HG03558 (cell line): ENCODE measurements around the gene CLEC9A.
"Not testable (repeated sequence)": the region's sequence is repeated elsewhere in the genome, so short reads cannot be mapped to it uniquely, and the experiment has no call there.

Experiments
- ATAC-seq: cut with Tn5 transposase; IDR thresholded peaks from one replicate; pipeline ENCODE4 v1.9.1; 2021; ENCODE audit warnings: moderate number of reproducible peaks; ENCODE audit not compliant: unreplicated experiment; ENCODE audit errors: extremely low read depth

Gene CLEC9A

GRCh38 chr12:10030446-10030845, at the start of gene CLEC9A:
TSS of gene CLEC9A (plus strand) at chr12:10030682. CDS start at chr12:10052688, 22,006 bp downstream.
- no peak for ATAC-seq

- no peak for ATAC-seq
These were observed 38.6 kb upstream of the CLEC9A start for GRCh38 chr12:9991876-9992275.

GRCh38 chr12:9992296-9992695, 38.2 kb upstream of the CLEC9A start:
- ATAC-seq, result no peak

GRCh38 chr12:9999016-9999415, 31.5 kb upstream of the CLEC9A start, which contains the start of gene CLEC1B:
TSS of gene CLEC1B (minus strand) at chr12:9999121. CDS start at chr12:9999100, 21 bp downstream.
- no peak for ATAC-seq

GRCh38 chr12:10001171-10001776, 29.2 kb upstream of the CLEC9A start:
- no peak for ATAC-seq

- no peak for ATAC-seq
These were observed 17.7 kb upstream of the CLEC9A start for GRCh38 chr12:10012630-10013330.

- ATAC-seq, result no peak
These were observed 15.0 kb upstream of the CLEC9A start for GRCh38 chr12:10015450-10015849.

- ATAC-seq, result no peak
These were observed 13.6 kb upstream of the CLEC9A start for GRCh38 chr12:10016881-10017280.

GRCh38 chr12:10018386-10018785, 12.1 kb upstream of the CLEC9A start:
- ATAC-seq, result no peak

GRCh38 chr12:10021342-10021741, 9.1 kb upstream of the CLEC9A start:
- no peak for ATAC-seq

GRCh38 chr12:10025236-10025635, 5.2 kb upstream of the CLEC9A start:
- ATAC-seq, result no peak

GRCh38 chr12:10026666-10027065, 3.8 kb upstream of the CLEC9A start:
- not testable (repeated sequence) for ATAC-seq

GRCh38 chr12:10027311-10027710, 3.2 kb upstream of the CLEC9A start:
- no peak for ATAC-seq

GRCh38 chr12:10027721-10028120, 2.8 kb upstream of the CLEC9A start:
- ATAC-seq, result no peak

GRCh38 chr12:10031321-10031720, 839 bp downstream of the CLEC9A start:
- ATAC-seq, result no peak

- no peak for ATAC-seq
These were observed 1.3 kb downstream of the CLEC9A start for GRCh38 chr12:10031771-10032175.

- ATAC-seq, result no peak
These were observed 3.5 kb downstream of the CLEC9A start for GRCh38 chr12:10033783-10034545.

- no peak for ATAC-seq
These were observed 11.7 kb downstream of the CLEC9A start for GRCh38 chr12:10042167-10042566.

GRCh38 chr12:10048526-10048925, 18.0 kb downstream of the CLEC9A start:
- no peak for ATAC-seq

GRCh38 chr12:10052193-10052913, 21.9 kb downstream of the CLEC9A start:
- ATAC-seq, result no peak

GRCh38 chr12:10058387-10058786, 27.9 kb downstream of the CLEC9A start:
- no peak for ATAC-seq
